ENCODE measurements around the gene TMCC2.
"Not testable (repeated sequence)": the region's sequence is repeated elsewhere in the genome, so short reads cannot be mapped to it uniquely, and the experiment has no call there.

DNA sequence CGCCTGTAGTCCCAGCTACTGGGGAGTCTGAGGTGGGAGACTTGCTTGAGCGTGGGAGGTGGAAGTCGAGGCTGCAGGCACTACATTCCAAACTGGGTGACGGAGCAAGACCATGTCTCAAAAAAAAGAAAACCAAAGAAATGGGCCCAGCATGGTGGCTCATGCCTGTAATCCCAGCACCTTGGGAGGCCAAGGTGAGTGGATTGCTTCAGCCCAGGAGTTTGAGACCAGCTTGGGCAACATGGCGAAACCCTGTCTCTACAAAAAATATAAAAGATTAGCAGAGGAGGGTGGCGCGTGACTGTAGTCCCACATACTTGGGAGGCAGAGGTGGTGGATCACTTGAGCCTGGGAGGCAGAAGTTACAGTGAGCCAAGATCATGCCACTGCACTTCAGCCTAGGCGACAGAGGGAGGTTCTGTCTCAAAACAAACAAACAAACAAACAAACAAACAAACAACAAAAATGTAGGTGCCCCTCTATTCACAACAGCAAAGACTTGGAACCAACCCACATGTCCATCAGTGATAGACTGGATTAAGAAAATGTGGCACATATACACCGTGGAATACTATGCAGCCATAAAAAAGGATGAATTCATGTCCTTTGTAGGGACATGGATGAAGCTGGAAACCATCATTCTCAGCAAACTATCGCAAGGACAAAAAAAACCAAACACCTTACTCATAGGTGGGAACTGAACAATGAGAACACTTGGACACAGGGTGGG lies 53.1 kb downstream of the TMCC2 start:
- TF ChIP-seq, protein P1, sequence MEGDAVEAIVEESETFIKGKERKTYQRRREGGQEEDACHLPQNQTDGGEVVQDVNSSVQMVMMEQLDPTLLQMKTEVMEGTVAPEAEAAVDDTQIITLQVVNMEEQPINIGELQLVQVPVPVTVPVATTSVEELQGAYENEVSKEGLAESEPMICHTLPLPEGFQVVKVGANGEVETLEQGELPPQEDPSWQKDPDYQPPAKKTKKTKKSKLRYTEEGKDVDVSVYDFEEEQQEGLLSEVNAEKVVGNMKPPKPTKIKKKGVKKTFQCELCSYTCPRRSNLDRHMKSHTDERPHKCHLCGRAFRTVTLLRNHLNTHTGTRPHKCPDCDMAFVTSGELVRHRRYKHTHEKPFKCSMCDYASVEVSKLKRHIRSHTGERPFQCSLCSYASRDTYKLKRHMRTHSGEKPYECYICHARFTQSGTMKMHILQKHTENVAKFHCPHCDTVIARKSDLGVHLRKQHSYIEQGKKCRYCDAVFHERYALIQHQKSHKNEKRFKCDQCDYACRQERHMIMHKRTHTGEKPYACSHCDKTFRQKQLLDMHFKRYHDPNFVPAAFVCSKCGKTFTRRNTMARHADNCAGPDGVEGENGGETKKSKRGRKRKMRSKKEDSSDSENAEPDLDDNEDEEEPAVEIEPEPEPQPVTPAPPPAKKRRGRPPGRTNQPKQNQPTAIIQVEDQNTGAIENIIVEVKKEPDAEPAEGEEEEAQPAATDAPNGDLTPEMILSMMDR (conservative IDR thresholded peaks at IDR 0.05; ENCODE audit: low read depth, low read length) = not testable (repeated sequence)
- not testable (repeated sequence) for TF ChIP-seq EZH2 (IDR thresholded peaks at IDR 0.05; ENCODE audit: borderline replicate concordance, low read depth, low read length, poor library complexity, severe bottlenecking)

Measured in A673 (cell line).